Type B pancreatic cell (in vitro differentiated cells): ENCODE measurements around the gene RBM47. TPM values are rescaled to one million over a fixed set of nuclear protein-coding genes. Genes with fewer than 3 reads are reported as not detected.

ENCODE experiments used
- DNase-seq: peaks from one replicate; pipeline ENCODE4 v3.0.0; 2021; ENCODE audit warnings: mixed read lengths; ENCODE audit not compliant: unreplicated experiment; ENCODE audit errors: extremely low spot score
- H3K27ac Mint-ChIP-seq: 2 replicates; pipeline ENCODE4 v1.8.0; 2021; ENCODE audit warnings: mild to moderate bottlenecking, mixed read lengths
- H3K27me3 Mint-ChIP-seq: 2 replicates; pipeline ENCODE4 v1.8.0; 2021; ENCODE audit warnings: mixed read lengths
- H3K36me3 Mint-ChIP-seq: 2 replicates; pipeline ENCODE4 v1.8.0; 2021; ENCODE audit warnings: mixed read lengths
- H3K4me1 Mint-ChIP-seq: one replicate; pipeline ENCODE4 v1.8.0; 2021; ENCODE audit warnings: mixed read lengths; ENCODE audit not compliant: unreplicated experiment
- H3K4me3 Mint-ChIP-seq: 2 replicates; pipeline ENCODE4 v1.8.0; 2021; ENCODE audit warnings: mild to moderate bottlenecking, mixed read lengths
- H3K9me3 Mint-ChIP-seq: 2 replicates; pipeline ENCODE4 v1.8.0; 2021; ENCODE audit warnings: mixed read lengths
- total RNA-seq: library from RNA; stranded (reverse); gene quantifications from 2 replicates; pipeline ENCODE4 v1.2.1, GENCODE V29; 2021; ENCODE audit warnings: low replicate concordance
- TF ChIP-seq, protein P1 (sequence below): fragments of 200-600 bp; sonication (generic); conservative IDR thresholded peaks from 2 replicates; pipeline ENCODE4 v1.5.0; 2021; ENCODE audit warnings: antibody characterized with exemption, mild to moderate bottlenecking

Gene RBM47
- total RNA-seq, 1 donor from 2014 or later: 53.5 TPM

GRCh38 chr4:40421839-40422708, 207.6 kb downstream of the RBM47 start:
- peaks cover 4% of the 10 kb centered on the region for H3K4me1 Mint-ChIP-seq
- TF ChIP-seq, protein P1, sequence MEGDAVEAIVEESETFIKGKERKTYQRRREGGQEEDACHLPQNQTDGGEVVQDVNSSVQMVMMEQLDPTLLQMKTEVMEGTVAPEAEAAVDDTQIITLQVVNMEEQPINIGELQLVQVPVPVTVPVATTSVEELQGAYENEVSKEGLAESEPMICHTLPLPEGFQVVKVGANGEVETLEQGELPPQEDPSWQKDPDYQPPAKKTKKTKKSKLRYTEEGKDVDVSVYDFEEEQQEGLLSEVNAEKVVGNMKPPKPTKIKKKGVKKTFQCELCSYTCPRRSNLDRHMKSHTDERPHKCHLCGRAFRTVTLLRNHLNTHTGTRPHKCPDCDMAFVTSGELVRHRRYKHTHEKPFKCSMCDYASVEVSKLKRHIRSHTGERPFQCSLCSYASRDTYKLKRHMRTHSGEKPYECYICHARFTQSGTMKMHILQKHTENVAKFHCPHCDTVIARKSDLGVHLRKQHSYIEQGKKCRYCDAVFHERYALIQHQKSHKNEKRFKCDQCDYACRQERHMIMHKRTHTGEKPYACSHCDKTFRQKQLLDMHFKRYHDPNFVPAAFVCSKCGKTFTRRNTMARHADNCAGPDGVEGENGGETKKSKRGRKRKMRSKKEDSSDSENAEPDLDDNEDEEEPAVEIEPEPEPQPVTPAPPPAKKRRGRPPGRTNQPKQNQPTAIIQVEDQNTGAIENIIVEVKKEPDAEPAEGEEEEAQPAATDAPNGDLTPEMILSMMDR: no peak
- no peak for DNase-seq
- H3K9me3 Mint-ChIP-seq: peaks cover 10% of the 10 kb centered on the region
- H3K27ac Mint-ChIP-seq: no peak overlapping the region
- no peak overlapping the region for H3K4me3 Mint-ChIP-seq
- no peaks in the 10 kb centered on the region for H3K27me3 Mint-ChIP-seq
- peaks cover 38% of the 10 kb centered on the region for H3K36me3 Mint-ChIP-seq

GRCh38 chr4:40419231-40419912, 210.3 kb downstream of the RBM47 start:
- TF ChIP-seq, protein P1: no peak
- H3K4me1 Mint-ChIP-seq: peaks cover 4% of the 10 kb centered on the region
- no peaks in the 10 kb centered on the region for H3K27me3 Mint-ChIP-seq
- H3K27ac Mint-ChIP-seq: peak overlapping the region; percentile 77
- no peak for DNase-seq
- H3K9me3 Mint-ChIP-seq: peaks cover 10% of the 10 kb centered on the region
- H3K4me3 Mint-ChIP-seq: no peak overlapping the region
- peaks cover 25% of the 10 kb centered on the region for H3K36me3 Mint-ChIP-seq

GRCh38 chr4:40418430-40419230, 211.0 kb downstream of the RBM47 start:
- Mint-ChIP-seq H3K4me3 (peak overlapping the region; percentile 40), H3K27me3 (no peaks in the 10 kb centered on the region), H3K36me3 (peaks cover 23% of the 10 kb centered on the region), H3K9me3 (peaks cover 10% of the 10 kb centered on the region), H3K27ac (peak overlapping the region; percentile 77), H3K4me1 (peaks cover 4% of the 10 kb centered on the region)
- TF ChIP-seq, protein P1: no peak
- DNase-seq: no peak

GRCh38 chr4:40417941-40418340, 211.7 kb downstream of the RBM47 start:
- DNase-seq: no peak
- peaks cover 22% of the 10 kb centered on the region for H3K36me3 Mint-ChIP-seq
- peaks cover 10% of the 10 kb centered on the region for H3K9me3 Mint-ChIP-seq
- H3K27me3 Mint-ChIP-seq: no peaks in the 10 kb centered on the region
- H3K27ac Mint-ChIP-seq: peak overlapping the region; percentile 77
- peaks cover 4% of the 10 kb centered on the region for H3K4me1 Mint-ChIP-seq
- TF ChIP-seq, protein P1: no peak
- no peak overlapping the region for H3K4me3 Mint-ChIP-seq

DNA sequence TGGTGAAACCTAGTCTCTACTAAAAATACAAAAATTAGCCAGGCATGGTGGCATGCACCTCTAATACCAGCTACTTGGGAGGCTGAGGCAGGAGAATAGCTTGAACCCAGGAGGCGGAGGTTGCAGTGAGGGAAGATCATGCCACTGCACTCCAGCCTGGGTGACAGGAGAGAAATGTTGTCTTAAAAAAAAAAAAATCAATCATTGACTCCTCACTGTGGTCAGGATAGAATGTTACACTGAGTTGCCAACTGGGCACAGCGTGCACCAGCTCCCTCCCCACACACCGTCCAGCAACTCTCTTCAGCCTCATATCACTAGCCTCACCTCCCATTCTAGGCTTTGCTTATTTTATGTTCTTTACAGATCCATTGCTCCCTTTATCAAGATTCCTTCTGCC, 215.0 kb downstream of the RBM47 start:
- Mint-ChIP-seq H3K4me1 (peaks cover 4% of the 10 kb centered on the region), H3K27me3 (no peaks in the 10 kb centered on the region), H3K9me3 (peaks cover 10% of the 10 kb centered on the region), H3K4me3 (no peak overlapping the region), H3K36me3 (peaks cover 11% of the 10 kb centered on the region), H3K27ac (peak overlapping the region; percentile 14)
- no peak for DNase-seq
- TF ChIP-seq, protein P1: no peak
